Measurements from ENCODE around the gene SFXN4. TPM values are rescaled to one million over a fixed set of nuclear protein-coding genes. Genes with fewer than 3 reads are reported as not detected.

Gene SFXN4
- total RNA-seq, 1 experiment from 2014 or later: 67.0 TPM

- in situ Hi-C loops (cut with HindIII; ENCODE audit: low pct_unique_long_range_greater_than_20kb, low sequenced_read_pairs) (no loop called here), intact Hi-C loops (cut with micrococcal nuclease; ENCODE audit: unreplicated experiment) (no loop called here)
- DNase-seq (ENCODE audit: low read depth, low spot score) (no peak), ATAC-seq (no peak)
- CTCF ChIA-PET: no interaction called here
- H3K4me1 ChIP-seq (ENCODE audit: control insufficient read depth, insufficient read depth, low read length): no peaks in the 10 kb centered on the region
- H3K27ac ChIP-seq (ENCODE audit: low read length): no peak overlapping the region
- BruUV-seq (replicated peaks): no TSS peak
- no peaks in the 10 kb centered on the region for H3K27me3 ChIP-seq (ENCODE audit: control insufficient read depth, insufficient read depth, low read length)
- H3K4me3 ChIP-seq (ENCODE audit: low read depth in 2 of 2, low read length in 2 of 2): no peak overlapping the region
- TF ChIP-seq, protein P1, sequence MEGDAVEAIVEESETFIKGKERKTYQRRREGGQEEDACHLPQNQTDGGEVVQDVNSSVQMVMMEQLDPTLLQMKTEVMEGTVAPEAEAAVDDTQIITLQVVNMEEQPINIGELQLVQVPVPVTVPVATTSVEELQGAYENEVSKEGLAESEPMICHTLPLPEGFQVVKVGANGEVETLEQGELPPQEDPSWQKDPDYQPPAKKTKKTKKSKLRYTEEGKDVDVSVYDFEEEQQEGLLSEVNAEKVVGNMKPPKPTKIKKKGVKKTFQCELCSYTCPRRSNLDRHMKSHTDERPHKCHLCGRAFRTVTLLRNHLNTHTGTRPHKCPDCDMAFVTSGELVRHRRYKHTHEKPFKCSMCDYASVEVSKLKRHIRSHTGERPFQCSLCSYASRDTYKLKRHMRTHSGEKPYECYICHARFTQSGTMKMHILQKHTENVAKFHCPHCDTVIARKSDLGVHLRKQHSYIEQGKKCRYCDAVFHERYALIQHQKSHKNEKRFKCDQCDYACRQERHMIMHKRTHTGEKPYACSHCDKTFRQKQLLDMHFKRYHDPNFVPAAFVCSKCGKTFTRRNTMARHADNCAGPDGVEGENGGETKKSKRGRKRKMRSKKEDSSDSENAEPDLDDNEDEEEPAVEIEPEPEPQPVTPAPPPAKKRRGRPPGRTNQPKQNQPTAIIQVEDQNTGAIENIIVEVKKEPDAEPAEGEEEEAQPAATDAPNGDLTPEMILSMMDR (IDR thresholded peaks at IDR 0.05): no peak
- TF ChIP-seq TCF7L2 (IDR thresholded peaks at IDR 0.05; ENCODE audit: low read depth, low read length): no peak
- TF ChIP-seq REST (IDR thresholded peaks at IDR 0.05; ENCODE audit: insufficient read depth in 1 of 2, low read depth in 2 of 2, low read length in 1 of 2): no peak
- no peak for TF ChIP-seq POLR2AphosphoS5 (IDR thresholded peaks at IDR 0.05; ENCODE audit: low read depth, low read length)
- TF ChIP-seq SIN3A (IDR thresholded peaks at IDR 0.05; ENCODE audit: borderline replicate concordance, insufficient read depth, low read depth, low read length): no peak
- no peaks in the 10 kb centered on the region for H3K9me3 ChIP-seq (ENCODE audit: control insufficient read depth, insufficient read depth, low read depth, low read length)
- peaks cover 5% of the 10 kb centered on the region for H3K36me3 ChIP-seq (ENCODE audit: control insufficient read depth, insufficient read depth, low read length)
- POLR2A ChIA-PET: no interaction called here
Measured at GRCh38 chr10:119120875-119121274, 44.6 kb downstream of the SFXN4 start.

- H3K4me3 ChIP-seq (ENCODE audit: low read depth in 2 of 2, low read length in 2 of 2): no peak overlapping the region
- TF ChIP-seq TCF7L2 (IDR thresholded peaks at IDR 0.05; ENCODE audit: low read depth, low read length) (no peak), REST (IDR thresholded peaks at IDR 0.05; ENCODE audit: insufficient read depth in 1 of 2, low read depth in 2 of 2, low read length in 1 of 2) (no peak), SIN3A (IDR thresholded peaks at IDR 0.05; ENCODE audit: borderline replicate concordance, insufficient read depth, low read depth, low read length) (no peak), POLR2AphosphoS5 (IDR thresholded peaks at IDR 0.05; ENCODE audit: low read depth, low read length) (no peak)
- TF ChIP-seq, protein P1 (IDR thresholded peaks at IDR 0.05): no peak
- no peak for DNase-seq (ENCODE audit: low read depth, low spot score)
- no peaks in the 10 kb centered on the region for H3K9me3 ChIP-seq (ENCODE audit: control insufficient read depth, insufficient read depth, low read depth, low read length)
- H3K27ac ChIP-seq (ENCODE audit: low read length): no peak overlapping the region
- CTCF ChIA-PET: no interaction called here
- no TSS peak for BruUV-seq (replicated peaks)
- peaks cover 5% of the 10 kb centered on the region for H3K36me3 ChIP-seq (ENCODE audit: control insufficient read depth, insufficient read depth, low read length)
- intact Hi-C loops (cut with micrococcal nuclease; ENCODE audit: unreplicated experiment): no loop called here
- H3K27me3 ChIP-seq (ENCODE audit: control insufficient read depth, insufficient read depth, low read length): no peaks in the 10 kb centered on the region
- POLR2A ChIA-PET: no interaction called here
- ATAC-seq: no peak
- H3K4me1 ChIP-seq (ENCODE audit: control insufficient read depth, insufficient read depth, low read length): no peaks in the 10 kb centered on the region
- in situ Hi-C loops (cut with HindIII; ENCODE audit: low pct_unique_long_range_greater_than_20kb, low sequenced_read_pairs): no loop called here
Measured at GRCh38 chr10:119120413-119120867, 45.1 kb downstream of the SFXN4 start.

All from Panc1 (cell line).